GM08714 (cell line): ENCODE data around the gene SLC44A1.

Experiments used
- H3K4me3 ChIP-seq: fragments of 200-500 bp; sonication (Bioruptor generic); 2 replicates; pipeline ENCODE4 v1.5.1; 2014; ENCODE audit warnings: mild to moderate bottlenecking, low read length, inconsistent platforms
- ZNF274 ChIP-seq: IDR thresholded peaks from 2 replicates; pipeline ENCODE4 v1.6.1; 2012; ENCODE audit warnings: mild to moderate bottlenecking, low read depth, low read length

Gene SLC44A1

DNA sequence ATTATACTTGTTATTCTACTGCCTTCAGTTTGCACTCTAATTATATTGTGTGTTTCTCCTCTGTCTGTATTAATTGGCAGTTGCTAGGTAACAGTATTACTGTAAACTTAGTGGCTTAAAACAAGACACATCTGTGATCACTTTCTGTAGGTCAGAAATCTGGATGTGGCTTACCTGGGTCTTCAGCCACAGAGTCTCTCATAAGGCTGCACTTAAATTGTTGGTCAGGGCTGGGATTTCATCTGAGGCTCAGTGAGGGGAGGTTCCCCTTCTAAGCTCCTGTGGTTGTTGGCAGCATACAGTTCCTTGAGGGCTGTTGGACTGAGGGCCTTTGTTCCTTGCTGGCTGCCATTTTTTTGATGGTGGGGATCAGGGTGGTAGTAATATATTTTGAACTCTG is 68.8 kb downstream of the SLC44A1 start:
- H3K4me3 ChIP-seq: no peak overlapping the region
- no peak for TF ChIP-seq ZNF274

DNA sequence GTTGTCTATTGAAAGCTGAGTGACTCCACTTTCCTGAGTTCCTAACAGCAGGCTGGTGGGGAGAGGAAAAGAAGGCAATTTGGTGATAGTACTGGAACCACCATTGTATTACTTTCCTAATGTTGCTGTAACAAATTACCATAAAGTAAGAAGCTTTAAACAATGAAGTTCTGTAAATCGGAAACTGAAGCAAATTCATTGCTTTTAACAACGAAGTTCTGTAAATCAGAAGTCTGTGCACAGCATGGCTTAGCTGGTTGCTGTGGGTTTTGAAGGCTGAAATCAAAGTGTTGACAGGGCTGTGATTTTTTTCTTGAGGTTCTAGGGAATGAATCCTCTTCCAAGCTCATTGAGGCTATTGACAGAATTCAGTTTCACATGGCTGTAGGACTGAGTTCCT is 72.3 kb downstream of the SLC44A1 start:
- no peak for TF ChIP-seq ZNF274
- H3K4me3 ChIP-seq: no peak overlapping the region

DNA sequence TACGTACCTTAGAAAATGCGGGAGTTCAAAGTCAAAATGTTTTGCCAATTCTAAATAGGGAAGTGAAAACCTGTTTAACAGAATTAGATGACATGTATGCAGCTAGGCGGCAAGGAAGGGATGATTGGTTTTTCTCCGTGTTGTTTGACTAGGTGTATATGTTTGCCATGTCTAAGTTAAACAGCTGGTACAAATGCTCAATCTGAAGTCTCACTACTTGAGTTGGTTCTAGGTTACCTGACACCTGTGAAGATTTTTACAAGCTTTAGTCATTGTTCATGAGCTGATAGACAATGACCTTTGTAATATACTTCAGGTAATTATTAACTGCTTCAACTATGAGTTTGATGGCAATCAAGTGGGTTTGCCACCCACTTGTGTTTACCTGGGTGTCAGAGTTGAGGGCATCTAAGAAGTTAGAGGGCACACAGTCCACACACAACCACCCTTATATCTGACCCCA is 74.3 kb downstream of the SLC44A1 start:
- H3K4me3 ChIP-seq: peak overlapping the region; percentile 41; the same call in 1 of the 2 replicates
- TF ChIP-seq ZNF274: no peak

DNA sequence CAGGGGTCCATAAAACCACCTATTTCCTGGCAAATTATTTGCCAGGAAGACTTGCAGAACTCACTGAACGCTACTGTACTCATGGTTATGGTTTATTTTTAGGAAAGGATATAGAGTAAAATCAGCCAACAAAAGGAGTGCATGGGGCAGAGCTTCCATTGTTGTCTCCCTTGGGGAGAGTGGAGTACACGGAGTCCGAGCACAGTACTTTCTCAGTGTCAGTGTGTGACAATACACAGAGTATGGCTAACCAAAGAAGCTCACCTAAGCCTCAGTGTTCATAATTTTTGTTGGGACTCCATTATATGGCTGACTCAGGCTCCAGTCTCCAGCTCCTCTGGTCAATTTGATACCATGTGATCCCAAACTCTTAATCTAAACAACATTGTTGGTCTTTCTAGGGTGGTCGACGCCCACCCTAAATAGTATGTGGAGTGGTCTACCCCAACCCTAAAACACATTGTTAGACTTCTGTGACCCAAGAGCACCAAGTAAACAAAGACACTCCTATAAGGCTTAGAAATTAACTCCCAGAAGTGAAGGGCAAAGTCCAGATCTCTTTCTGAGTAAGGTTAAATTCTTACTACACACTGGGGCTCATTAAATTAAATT is 74.9 kb downstream of the SLC44A1 start:
- peak overlapping the region; percentile 41; the same call in 1 of the 2 replicates for H3K4me3 ChIP-seq

GRCh38 chr9:105320568-105320967 is 76.1 kb downstream of the SLC44A1 start:
- TF ChIP-seq ZNF274: no peak
- no peak overlapping the region for H3K4me3 ChIP-seq

More for the DNA sequence above, 74.9 kb downstream of the SLC44A1 start:
- TF ChIP-seq ZNF274: no peak

- no peak overlapping the region for H3K4me3 ChIP-seq
- TF ChIP-seq ZNF274: no peak
Observed at GRCh38 chr9:105328296-105328695, 83.8 kb downstream of the SLC44A1 start.

GRCh38 chr9:105328872-105329718 is 84.6 kb downstream of the SLC44A1 start:
- TF ChIP-seq ZNF274: no peak
- H3K4me3 ChIP-seq: no peak overlapping the region

DNA sequence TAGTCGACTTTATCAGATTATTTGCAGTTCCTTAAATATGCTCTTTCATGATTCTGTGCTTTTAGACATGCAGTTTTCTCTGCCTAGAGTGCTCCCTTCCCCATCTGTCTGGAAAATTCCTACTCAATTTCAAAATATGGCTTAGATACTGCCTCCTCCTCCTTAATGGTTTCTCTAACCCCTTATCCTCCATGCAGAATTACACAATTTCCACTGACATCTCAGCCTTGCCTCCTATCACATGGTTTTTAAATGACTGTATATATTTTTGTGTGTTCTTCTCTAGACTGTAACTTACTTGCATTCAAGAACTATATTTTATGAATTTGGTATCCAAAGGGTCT is 85.2 kb downstream of the SLC44A1 start:
- H3K4me3 ChIP-seq: no peak overlapping the region
- no peak for TF ChIP-seq ZNF274

DNA sequence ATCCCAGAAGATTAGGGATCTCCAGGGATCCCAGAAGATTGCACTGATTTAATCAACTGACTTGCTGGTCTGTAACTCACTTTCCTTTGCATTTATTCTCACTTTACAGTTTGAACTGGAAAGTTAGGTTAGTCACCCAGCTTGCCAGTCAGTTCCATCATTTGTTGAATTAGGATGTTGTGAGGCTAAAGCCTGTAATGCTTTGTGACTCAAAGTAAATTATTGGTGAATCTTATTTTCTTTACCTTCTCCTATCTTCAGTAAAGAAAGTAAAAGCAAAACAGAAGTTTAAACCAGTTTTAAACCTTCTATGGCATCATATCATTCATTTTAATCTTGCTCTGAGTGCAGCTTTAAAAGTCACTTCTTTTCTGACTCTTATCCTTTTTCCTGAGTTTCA is 85.8 kb downstream of the SLC44A1 start:
- no peak overlapping the region for H3K4me3 ChIP-seq
- no peak for TF ChIP-seq ZNF274

- peak overlapping the region; percentile 61; the same call in 1 of the 2 replicates for H3K4me3 ChIP-seq
Observed at GRCh38 chr9:105330755-105331154, 86.3 kb downstream of the SLC44A1 start.

DNA sequence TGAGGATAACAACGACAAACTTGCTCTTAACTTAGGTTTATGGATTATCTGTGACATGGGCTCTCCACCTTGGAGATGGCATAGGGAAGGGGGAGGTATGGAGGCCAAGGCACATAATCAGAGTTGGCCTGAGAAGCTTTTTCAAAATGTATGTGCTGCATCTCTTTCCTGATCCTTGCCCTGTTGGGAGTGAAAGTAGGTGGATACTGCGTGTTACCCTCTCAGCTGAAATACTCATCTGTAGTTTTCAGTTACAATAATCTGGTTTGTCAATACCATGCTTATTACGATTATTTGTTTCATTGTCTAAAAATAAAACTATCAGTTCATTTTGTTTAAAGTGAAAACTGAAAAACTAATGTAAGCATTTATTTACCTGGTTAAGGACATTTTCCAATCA is 86.7 kb downstream of the SLC44A1 start:
- TF ChIP-seq ZNF274: no peak
- peak overlapping the region; percentile 61; the same call in 1 of the 2 replicates for H3K4me3 ChIP-seq

More at GRCh38 chr9:105330755-105331154, 86.3 kb downstream of the SLC44A1 start:
- TF ChIP-seq ZNF274: no peak

DNA sequence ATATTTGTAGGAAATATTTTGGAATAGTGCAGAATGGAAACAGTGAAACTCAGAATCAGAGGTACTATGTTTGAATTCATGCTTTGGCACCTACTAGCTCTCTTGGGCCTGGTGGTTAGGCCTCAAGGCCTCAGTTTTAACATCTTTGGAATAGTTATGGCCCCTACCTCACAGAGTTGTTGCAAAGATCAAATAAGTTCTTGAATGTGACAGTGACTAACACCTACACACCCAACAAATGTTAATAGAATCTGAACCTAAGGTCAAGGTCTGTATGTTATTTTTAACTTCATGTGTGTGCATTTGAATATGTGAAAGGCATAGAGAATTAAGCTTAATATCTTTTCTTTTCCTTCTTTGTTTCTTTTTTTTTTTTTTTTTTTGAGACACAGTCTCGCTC is 87.3 kb downstream of the SLC44A1 start:
- H3K4me3 ChIP-seq: no peak overlapping the region
- no peak for TF ChIP-seq ZNF274

DNA sequence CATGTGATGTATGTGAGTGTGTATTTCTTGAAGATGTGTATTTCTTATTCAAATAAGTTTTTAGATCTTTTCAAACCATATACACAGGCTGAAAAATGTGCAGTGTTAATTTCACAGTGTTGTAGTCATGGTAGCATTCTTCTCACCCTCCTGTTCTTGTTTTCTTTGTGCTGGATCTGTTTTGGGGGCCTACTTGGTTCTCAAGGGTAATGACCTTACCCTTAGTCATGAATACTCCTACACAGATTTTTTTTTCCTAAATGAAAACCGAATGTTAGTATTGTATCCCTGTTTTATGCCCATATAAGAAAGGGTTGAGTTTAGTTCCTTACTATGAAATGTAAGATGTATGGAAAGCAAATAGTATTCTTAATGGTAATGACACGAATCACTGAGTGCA is 88.0 kb downstream of the SLC44A1 start:
- no peak overlapping the region for H3K4me3 ChIP-seq
- TF ChIP-seq ZNF274: no peak

DNA sequence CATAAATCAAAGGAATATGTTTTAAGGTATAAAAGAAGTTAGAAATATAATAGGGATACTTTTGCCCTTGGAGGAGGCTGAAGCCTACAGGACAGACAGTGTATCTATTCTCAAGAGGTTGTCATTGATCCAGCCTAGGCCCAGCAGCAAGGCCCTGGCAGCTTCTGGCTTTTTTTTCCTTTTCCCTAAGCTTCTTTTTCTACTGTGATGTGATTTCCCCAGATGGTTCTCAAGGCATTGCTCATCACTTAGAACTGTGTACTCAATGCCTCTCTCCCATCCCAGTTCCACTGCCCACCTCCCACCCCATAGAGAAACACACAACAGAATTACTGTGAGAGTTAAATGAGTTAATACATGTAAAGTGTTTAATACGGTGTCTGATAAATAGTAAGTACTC is 88.6 kb downstream of the SLC44A1 start:
- no peak for TF ChIP-seq ZNF274
- no peak overlapping the region for H3K4me3 ChIP-seq

GRCh38 chr9:105333811-105334210 is 89.4 kb downstream of the SLC44A1 start:
- H3K4me3 ChIP-seq: no peak overlapping the region
- TF ChIP-seq ZNF274: no peak
